GM18861 (cell line): ENCODE data around the gene FEM1B.
"Not testable (repeated sequence)": the region's sequence is repeated elsewhere in the genome, so short reads cannot be mapped to it uniquely, and the experiment has no call there.

ENCODE experiments used
- ATAC-seq: cut with Tn5 transposase; IDR thresholded peaks from one replicate; pipeline ENCODE4 v1.9.1; 2021; ENCODE audit not compliant: unreplicated experiment

Gene FEM1B

DNA sequence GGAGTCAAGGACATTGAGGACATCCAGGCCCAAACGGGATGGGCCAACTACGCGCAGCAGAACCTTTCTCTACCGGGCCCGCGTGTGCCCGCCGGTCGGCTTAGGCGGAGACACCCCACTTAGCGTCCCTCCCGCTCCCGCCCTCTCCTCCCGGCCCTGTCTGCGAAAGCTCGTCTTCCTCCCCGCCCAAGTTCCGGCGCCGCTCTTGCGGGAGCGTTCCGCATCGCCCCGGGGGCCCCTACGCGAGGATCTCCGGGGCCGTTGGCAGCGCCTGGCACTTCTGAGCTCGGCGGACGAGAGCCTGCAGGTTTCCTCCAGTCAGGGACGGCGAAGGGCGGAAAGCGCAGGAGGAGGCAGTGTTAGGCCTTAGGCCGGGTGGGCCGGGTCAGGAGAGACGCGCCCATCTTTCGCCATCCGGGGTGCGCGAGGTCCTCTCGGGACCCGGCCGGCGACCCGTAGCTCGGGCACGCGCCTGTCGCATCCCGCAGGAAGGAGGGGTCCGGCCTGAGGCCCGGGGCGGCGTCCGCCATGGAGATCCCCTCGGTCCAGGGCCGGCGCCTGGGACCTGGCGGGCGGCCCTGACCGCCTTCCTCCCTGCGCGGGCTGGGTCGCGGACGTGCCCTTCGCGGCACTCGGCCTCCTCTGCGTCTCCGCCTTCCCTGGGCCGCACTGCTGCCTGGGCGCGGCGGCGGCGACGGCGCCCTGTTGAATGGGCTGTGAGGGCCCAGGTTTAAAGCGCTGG lies at the start of gene FEM1B:
Gene FEM1B (plus strand): TSS at position 143 of the 742 bp plus-strand sequence. CDS start 673 bp downstream, outside the sequence.
- peak; percentile 71 for ATAC-seq

GRCh38 chr15:68228143-68228970 lies 49.2 kb upstream of the FEM1B start:
- no peak for ATAC-seq

DNA sequence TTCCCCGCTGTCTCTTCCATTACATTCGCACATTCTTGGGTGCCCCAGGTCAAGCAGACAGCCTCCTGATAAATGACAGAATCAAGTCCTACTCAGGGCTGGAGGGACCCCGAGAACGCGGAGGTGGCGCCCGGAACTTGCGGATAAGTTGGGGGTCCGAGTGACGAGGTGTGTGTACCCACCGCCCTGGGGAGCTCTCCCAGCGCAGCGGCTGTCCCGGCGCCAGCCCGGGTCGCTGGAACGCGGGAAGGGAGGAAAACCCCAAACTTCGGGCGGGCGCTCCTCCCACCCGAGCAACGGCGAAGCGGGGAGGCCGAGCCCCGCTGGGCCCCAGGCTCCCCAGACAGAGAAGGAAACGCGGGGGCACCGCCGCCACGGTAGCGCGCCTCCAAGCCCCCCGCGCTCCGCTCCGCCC lies 48.6 kb upstream of the FEM1B start:
- no peak for ATAC-seq

DNA sequence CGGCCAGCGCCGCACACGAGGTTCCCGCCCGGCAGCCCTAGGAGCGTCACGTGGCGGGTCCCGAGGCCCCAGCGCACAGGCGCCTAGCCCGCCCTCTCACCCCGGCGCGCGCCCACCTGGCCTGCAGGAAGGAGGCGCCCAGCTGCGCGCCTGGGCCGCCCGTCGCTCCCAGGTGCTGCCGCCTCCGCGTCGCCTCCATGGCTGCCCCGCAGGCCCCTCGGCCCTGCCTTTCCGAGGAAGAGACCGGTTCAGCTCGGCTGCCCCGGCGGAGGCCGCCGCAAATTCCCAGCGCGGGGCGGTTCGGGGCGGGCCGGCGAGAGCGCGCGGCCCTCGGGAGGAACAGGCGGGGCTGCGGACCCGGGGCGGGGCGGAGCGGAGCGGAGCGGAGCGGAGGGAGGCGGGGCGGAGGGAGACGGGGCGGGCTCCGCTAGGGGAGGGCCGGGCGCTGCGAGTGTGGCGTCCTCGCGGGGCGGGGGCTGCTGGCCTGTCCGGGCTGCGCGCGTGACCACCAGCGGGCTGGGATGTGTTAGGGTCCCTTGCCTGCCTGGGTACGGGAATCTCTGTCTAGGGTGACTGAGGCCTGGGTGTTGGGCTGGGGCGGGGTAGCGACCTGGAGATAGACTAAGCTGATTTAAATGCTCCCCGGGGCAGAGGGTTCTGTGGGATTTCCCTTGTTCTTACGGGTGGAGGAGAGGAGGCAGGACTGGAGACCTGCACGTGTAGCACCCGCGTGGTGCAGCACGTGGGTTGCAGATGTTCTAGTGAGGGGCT lies 48.0 kb upstream of the FEM1B start, which contains the start of gene CLN6:
Gene CLN6 (minus strand): TSS at position 343 of the 771 bp plus-strand sequence. CDS start 144 bp downstream, at position 199.
- peak; percentile 64 for ATAC-seq

GRCh38 chr15:68230157-68231100 lies 47.1 kb upstream of the FEM1B start:
- ATAC-seq: no peak

- no peak for ATAC-seq
These were observed 46.3 kb upstream of the FEM1B start for GRCh38 chr15:68231102-68231818.

- no peak for ATAC-seq
These were observed 45.1 kb upstream of the FEM1B start for GRCh38 chr15:68232449-68232848.

DNA sequence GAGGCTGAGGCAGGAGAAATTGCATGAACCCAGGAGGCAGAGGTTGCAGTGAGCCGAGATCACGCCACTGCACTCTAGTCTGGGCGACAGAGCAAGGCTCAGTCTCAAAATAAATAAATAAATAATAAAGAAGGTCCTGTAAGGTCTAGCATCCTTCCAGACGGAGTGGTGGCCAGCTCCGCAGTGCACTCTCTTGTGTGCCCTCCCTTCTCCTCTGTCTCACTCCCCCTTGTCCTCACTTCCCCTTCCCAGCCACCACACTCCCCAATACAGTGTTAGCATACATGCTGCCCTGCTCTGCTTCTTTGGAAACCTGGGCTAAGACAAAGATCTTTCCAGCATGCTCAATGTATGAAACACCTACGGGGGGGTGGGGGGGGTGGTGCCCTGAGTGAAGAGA lies 44.6 kb upstream of the FEM1B start:
- ATAC-seq: no peak

GRCh38 chr15:68234060-68234459 lies 43.5 kb upstream of the FEM1B start:
- no peak for ATAC-seq

- ATAC-seq: not testable (repeated sequence)
These were observed 43.0 kb upstream of the FEM1B start for GRCh38 chr15:68234520-68234919.

DNA sequence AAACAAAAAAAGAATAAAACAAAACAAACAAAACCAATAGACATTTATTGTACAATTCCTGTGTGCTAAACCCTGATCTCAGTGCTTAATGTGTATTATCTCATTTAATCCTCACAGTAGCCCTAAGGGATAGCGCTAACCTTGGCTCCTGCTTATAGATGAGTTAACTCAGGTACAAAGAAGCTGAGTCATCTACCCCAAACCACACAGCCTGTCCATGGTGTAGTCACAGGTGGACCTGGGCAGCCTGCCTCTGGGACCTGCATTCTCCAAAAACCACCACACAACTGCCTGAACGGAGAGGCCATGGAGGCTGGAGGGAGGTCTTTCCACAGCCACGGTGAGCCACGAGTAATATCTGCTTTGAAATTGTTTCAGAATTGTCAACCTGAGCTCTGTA lies 42.5 kb upstream of the FEM1B start:
- no peak for ATAC-seq

GRCh38 chr15:68239025-68239424 lies 38.5 kb upstream of the FEM1B start:
- no peak for ATAC-seq

DNA sequence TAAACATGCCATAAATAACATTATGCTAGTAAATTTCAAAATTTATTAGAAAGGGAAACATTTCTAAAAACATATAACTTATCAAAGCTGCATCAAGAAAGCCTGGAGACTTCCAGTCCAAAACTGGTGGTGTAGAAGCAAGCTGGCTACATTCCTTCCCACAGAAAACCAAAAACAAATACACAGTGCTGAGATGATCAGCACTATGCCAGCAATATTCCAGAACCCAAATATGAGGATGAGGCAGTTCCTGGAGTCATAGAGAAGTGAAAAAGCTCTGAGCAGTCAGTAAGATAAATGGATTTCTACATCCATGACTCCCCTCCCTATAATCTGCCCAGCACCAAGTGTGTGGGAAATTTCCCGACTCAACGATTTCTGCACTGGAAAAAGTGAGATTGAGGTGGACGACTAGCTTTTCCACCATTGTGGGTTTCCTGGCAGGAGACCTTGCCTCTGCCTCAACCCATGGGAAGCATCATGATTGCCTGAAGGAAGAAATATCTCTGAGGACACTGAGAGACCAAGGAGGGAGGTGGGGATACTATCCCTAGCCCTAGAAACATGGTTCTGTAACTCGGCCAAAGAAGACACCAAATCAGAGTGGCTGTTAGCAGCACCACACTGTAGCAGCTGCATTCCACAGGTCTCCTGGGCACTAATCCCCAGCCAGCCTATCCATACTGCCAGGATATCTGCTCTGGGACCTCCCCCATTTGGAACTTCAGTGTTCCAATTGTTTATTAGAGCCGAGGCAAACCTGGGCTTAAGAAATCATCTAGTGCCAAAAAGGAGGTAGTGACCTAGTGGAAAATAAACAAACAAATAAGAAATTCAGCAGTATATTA lies 36.2 kb upstream of the FEM1B start:
- ATAC-seq: no peak

DNA sequence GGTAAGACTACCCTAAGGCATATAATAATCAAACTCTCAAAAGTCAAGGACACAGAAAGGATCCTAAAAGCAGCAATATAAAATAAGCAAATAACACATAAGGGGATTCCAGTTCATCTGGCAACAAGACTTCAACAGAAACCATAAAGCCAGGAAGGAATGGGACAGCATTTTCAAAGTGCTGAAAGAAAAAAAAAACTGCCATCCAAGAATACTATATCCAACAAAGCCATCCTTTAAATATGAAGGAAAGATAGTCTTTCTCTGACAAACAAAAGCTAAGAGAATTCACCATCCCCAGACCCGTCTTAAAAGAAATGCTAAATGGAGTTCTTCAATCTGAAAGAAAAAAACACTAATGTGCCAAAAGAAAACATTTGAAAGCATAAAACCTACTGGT lies 33.3 kb upstream of the FEM1B start:
- no peak for ATAC-seq

GRCh38 chr15:68249058-68249713 lies 28.4 kb upstream of the FEM1B start:
- no peak for ATAC-seq

DNA sequence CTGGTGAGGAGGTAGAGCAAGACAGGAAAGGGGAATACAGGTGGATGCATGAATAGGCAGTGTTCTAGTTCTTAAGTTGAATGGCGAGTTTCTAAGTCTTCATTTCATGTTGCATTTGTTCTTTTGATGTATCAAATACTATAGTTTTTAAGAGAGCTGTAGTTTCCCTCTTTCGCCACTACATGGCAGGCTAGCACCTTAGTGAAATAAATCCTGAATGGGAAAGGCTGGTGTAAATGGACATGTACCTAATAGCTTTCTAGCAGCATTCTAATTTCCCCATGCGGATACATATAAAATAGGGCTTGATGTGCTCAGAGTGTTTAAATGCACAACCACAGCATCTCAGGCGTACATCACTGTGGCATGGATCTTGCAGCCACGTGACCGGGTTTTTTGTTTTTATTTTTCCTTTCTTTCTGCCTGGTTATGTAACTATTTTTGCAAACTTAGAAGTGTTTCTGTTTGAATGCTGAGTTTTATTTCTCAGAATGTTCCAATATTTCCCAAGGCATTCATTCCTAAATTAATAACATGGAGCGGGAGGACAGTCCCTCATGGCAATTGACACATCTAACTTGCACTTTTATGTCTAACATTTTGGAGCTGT lies 24.5 kb upstream of the FEM1B start:
- peak; percentile 52 for ATAC-seq

DNA sequence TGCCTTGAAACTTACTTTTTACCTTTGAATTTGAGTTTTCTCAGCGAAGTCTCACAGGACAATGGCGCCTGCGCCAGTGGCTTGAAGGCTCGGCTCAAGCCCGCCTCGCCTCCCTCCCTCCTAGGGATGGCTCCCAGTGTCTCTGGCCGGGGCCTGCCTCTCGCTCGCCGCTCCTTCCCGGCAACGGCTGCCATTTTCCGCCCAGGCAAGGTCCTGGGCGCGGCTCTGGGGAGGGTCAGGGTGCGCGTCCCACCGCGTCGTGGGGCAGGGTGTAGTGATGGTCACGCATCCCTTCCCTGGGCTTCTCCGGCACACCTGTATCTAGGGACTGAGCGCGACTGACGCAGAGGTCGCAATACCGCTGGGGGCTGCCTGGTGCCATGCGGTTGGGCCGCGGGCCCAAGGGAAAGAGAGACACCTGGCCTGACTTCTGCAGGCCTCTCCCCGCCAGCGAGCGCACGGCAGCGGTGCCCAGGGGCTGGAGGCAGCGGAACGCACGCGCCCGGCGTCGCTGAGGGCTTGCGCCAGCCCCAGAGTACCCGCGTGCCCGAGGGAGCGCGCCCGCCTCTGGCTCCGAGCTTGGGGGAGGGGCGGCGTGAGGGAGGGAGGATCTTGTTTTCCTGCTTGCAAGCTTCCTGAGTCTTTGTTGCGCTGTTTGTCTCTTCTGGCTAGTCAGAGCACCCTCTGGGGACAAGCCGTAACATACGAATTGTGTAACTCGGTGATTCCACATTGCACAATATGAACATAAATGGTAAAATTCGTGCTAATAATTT lies 20.7 kb upstream of the FEM1B start:
- ATAC-seq: no peak
